Osteoblast (primary cell): ENCODE measurements around the gene CRYBG2. TPM values are rescaled to one million over a fixed set of nuclear protein-coding genes. Genes with fewer than 3 reads are reported as not detected.

Experiments used
- DNase-seq: peaks from one replicate; pipeline ENCODE4 v3.0.0; 2011; ENCODE audit warnings: low spot score, mixed read lengths; ENCODE audit not compliant: insufficient read length; ENCODE audit errors: missing footprints
- H2AFZ ChIP-seq: 2 replicates; pipeline ENCODE4 v1.6.0; 2011; ENCODE audit warnings: mild to moderate bottlenecking, low read length
- H3K27ac ChIP-seq: 2 replicates; pipeline ENCODE4 v1.5.1; 2011; ENCODE audit warnings: mild to moderate bottlenecking, low read depth, low read length, moderate library complexity
- H3K27me3 ChIP-seq: 2 replicates; pipeline ENCODE4 v1.6.0; 2012; ENCODE audit warnings: mild to moderate bottlenecking, control low read depth, inconsistent platforms, low read length, moderate library complexity; ENCODE audit not compliant: insufficient read depth
- H3K36me3 ChIP-seq: 2 replicates; pipeline ENCODE4 v1.5.1; 2011; ENCODE audit warnings: mild to moderate bottlenecking, low read length, control low read depth, moderate library complexity; ENCODE audit not compliant: insufficient read depth
- H3K4me1 ChIP-seq: 2 replicates; pipeline ENCODE4 v1.5.1; 2011; ENCODE audit warnings: mild to moderate bottlenecking, low read length, control low read depth, moderate library complexity; ENCODE audit not compliant: insufficient read depth
- H3K4me2 ChIP-seq: 2 replicates; pipeline ENCODE4 v1.6.0; 2011; ENCODE audit warnings: mild to moderate bottlenecking, low read length; ENCODE audit not compliant: insufficient read depth
- H3K4me3 ChIP-seq: fragments of 200-600 bp; sonication (generic); 3 replicates; pipeline ENCODE4 v1.5.1; 2012; ENCODE audit warnings: mild to moderate bottlenecking, low read length, inconsistent platforms; ENCODE audit not compliant: insufficient read depth
- H3K79me2 ChIP-seq: 2 replicates; pipeline ENCODE4 v1.6.0; 2012; ENCODE audit warnings: mild to moderate bottlenecking, low read length, control low read depth, inconsistent platforms; ENCODE audit not compliant: insufficient read depth
- H3K9me3 ChIP-seq: 2 replicates; pipeline ENCODE4 v1.5.1; 2011; ENCODE audit warnings: low read depth, low read length, control low read depth
- H4K20me1 ChIP-seq: 2 replicates; pipeline ENCODE4 v1.6.0; 2012; ENCODE audit warnings: mild to moderate bottlenecking, low read length, control low read depth; ENCODE audit not compliant: insufficient read depth
- total RNA-seq: library from RNA; depleted of rRNA; stranded (reverse); fragments of >200 nt; gene quantifications from 2 replicates; pipeline ENCODE4 v1.2.3, GENCODE V29; 2012
- TF ChIP-seq, protein P1 (sequence below): IDR thresholded peaks from 2 replicates; pipeline ENCODE4 v1.5.1; 2011; ENCODE audit warnings: mild to moderate bottlenecking, low read depth, low read length, moderate library complexity; ENCODE audit errors: extremely low read depth

The CRYBG2 gene
- total RNA-seq, 1 donor, result not detected

DNA sequence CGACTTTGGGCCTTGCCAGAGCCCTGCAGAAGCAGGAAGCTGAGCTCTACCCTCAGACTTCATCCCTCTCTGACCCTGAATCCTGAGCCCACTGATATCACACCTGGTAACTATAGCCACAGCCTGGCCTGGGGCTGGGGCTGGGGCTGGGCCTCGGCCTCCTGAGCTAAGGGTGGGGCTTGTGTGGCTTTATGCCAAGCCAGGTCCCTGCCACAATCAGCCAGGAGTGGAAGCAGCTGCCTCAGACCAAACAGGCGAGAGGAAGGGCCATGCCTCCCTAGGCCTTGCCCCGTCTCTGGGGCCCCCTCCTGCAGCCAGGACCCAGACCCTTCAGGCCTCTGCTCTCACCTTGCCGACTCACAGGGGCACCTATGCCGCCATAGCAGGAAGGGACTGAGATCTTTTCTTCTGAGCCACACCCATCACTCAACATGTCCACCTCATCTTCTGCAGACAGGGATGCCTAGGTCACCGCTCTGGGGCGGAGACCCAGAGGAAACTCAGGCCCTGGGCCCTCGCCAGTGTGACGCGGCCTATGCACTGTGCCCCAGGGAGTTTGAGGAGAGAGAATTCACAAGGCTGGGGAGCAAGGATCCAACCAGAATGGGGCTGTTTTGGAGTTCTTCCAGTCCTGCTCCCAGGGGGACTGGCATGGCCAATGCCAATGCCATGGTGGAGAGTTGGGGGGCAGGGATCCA is 53.2 kb downstream of the CRYBG2 start:
- no peaks in the 10 kb centered on the region for H3K9me3 ChIP-seq
- no peak overlapping the region for H3K27ac ChIP-seq
- H3K27me3 ChIP-seq, result no peaks in the 10 kb centered on the region
- TF ChIP-seq, protein P1, sequence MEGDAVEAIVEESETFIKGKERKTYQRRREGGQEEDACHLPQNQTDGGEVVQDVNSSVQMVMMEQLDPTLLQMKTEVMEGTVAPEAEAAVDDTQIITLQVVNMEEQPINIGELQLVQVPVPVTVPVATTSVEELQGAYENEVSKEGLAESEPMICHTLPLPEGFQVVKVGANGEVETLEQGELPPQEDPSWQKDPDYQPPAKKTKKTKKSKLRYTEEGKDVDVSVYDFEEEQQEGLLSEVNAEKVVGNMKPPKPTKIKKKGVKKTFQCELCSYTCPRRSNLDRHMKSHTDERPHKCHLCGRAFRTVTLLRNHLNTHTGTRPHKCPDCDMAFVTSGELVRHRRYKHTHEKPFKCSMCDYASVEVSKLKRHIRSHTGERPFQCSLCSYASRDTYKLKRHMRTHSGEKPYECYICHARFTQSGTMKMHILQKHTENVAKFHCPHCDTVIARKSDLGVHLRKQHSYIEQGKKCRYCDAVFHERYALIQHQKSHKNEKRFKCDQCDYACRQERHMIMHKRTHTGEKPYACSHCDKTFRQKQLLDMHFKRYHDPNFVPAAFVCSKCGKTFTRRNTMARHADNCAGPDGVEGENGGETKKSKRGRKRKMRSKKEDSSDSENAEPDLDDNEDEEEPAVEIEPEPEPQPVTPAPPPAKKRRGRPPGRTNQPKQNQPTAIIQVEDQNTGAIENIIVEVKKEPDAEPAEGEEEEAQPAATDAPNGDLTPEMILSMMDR, result no peak
- H3K36me3 ChIP-seq, result peaks cover 9% of the 10 kb centered on the region
- H2AFZ ChIP-seq, result no peak overlapping the region
- DNase-seq, result peak; percentile 63
- peaks cover 20% of the 10 kb centered on the region for H3K4me1 ChIP-seq
- no peak overlapping the region for H3K4me2 ChIP-seq
- H3K79me2 ChIP-seq, result peaks cover 17% of the 10 kb centered on the region
- no peak overlapping the region for H3K4me3 ChIP-seq
- no peaks in the 10 kb centered on the region for H4K20me1 ChIP-seq

GRCh38 chr1:26297791-26298124 is 56.2 kb downstream of the CRYBG2 start:
- Histone ChIP-seq H3K4me3 (no peak overlapping the region), H3K36me3 (peaks cover 9% of the 10 kb centered on the region), H3K27ac (no peak overlapping the region), H3K4me2 (no peak overlapping the region), H3K4me1 (peaks cover 11% of the 10 kb centered on the region), H3K27me3 (no peaks in the 10 kb centered on the region), H2AFZ (no peak overlapping the region), H3K9me3 (no peaks in the 10 kb centered on the region), H4K20me1 (no peaks in the 10 kb centered on the region), H3K79me2 (peaks cover 12% of the 10 kb centered on the region)
- DNase-seq, result no peak
- TF ChIP-seq, protein P1, result no peak

DNA sequence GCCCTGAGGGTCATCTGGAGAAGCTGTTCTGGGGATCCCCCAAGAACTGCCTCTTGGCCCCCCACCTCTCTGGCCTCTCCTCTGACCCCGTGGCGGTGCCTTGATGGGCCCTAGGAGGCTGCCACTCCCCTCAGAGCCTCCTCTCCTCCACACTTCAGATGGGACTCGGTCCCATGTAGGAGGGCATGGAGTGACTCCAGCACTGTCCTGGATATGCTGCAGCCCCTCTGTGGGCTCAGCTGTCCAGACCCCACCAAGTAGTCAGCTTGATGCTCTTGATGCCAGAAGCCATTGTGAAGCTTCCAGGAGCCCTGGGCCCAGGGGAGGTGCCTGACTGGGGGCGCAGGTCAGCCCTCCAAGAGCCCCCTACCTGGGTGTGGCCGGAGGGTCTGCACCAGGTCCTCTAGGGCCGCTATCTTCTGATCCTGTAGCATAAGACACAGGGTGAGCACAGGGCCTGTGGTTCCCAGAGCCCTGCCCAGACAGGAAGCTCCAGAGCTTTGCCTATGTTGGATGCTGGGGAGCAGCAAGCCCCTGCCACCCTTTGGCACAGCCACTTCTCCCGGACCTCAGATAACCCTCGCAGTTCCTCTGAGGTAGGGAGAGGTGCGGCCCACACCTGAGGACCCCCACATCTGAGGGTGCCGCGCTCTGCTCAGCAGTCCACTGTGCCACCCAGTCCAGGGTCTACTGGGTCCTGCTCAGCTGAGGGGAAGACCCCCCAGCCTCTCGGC is 56.7 kb downstream of the CRYBG2 start:
- Histone ChIP-seq H3K79me2 (peaks cover 12% of the 10 kb centered on the region), H2AFZ (no peak overlapping the region), H3K27ac (no peak overlapping the region), H3K4me3 (no peak overlapping the region), H3K9me3 (no peaks in the 10 kb centered on the region), H3K27me3 (no peaks in the 10 kb centered on the region), H3K4me1 (peaks cover 6% of the 10 kb centered on the region), H3K36me3 (peaks cover 9% of the 10 kb centered on the region), H3K4me2 (no peak overlapping the region), H4K20me1 (no peaks in the 10 kb centered on the region)
- TF ChIP-seq, protein P1, result no peak
- DNase-seq, result peak; percentile 57

- Histone ChIP-seq H3K4me3 (no peak overlapping the region), H3K27me3 (no peaks in the 10 kb centered on the region), H3K36me3 (peaks cover 9% of the 10 kb centered on the region), H4K20me1 (no peaks in the 10 kb centered on the region), H3K27ac (no peak overlapping the region), H3K79me2 (peaks cover 9% of the 10 kb centered on the region), H3K4me1 (peaks cover 6% of the 10 kb centered on the region), H3K4me2 (no peak overlapping the region), H3K9me3 (no peaks in the 10 kb centered on the region), H2AFZ (no peak overlapping the region)
- peak; percentile 48 for DNase-seq
- TF ChIP-seq, protein P1, result no peak
Observed at GRCh38 chr1:26296340-26297056, 57.4 kb downstream of the CRYBG2 start.
